PC-3 (cell line): Measurements from ENCODE around the gene PCDH9. TPM values are rescaled to one million over a fixed set of nuclear protein-coding genes. Genes with fewer than 3 reads are reported as not detected.

Source experiments
- ATAC-seq: fragments of 200-7000 bp; cut with Tn5 transposase; 2 replicates; pipeline ENCODE4 v1.9.1; 2020; ENCODE audit warnings: mild to moderate bottlenecking, moderate library complexity
- BruUV-seq: library from RNA; stranded (reverse); fragments of 400-500 nt; replicated peaks from 2 replicates; lab custom pipeline; 2021; lab: Mats Ljungman, UMichigan
- CTCF ChIA-PET: fragments of 300-600 bp; sonication (Branson Sonifier 250); formaldehyde crosslinking; loops from one replicate; lab custom pipeline; 2022; ENCODE audit warnings: antibody characterized with exemption; lab: Charles Lee
- POLR2A ChIA-PET: fragments of 300-600 bp; sonication (Branson Sonifier 250); formaldehyde crosslinking; loops from one replicate; lab custom pipeline; 2022; ENCODE audit warnings: antibody characterized with exemption; ENCODE audit not compliant: unreplicated experiment; lab: Charles Lee
- DNase-seq: peaks from one replicate; pipeline ENCODE4 v3.0.0-alpha.2; 2015
- H2AFZ ChIP-seq: fragments of 300-600 bp; sonication (generic); 2 replicates; pipeline ENCODE4 v1.6.0; 2016; ENCODE audit warnings: antibody characterized with exemption, low read length
- H3F3A ChIP-seq: fragments of 300-600 bp; sonication (generic); one replicate; pipeline ENCODE4 v1.6.0; 2017; ENCODE audit warnings: antibody characterized with exemption, low read length, control low read depth, mild to moderate bottlenecking; ENCODE audit not compliant: unreplicated experiment
- H3K27ac ChIP-seq: fragments of 300-600 bp; sonication (generic); 2 replicates; pipeline ENCODE4 v1.5.1; 2016; ENCODE audit warnings: mild to moderate bottlenecking, low read length
- H3K27me3 ChIP-seq: fragments of 300-600 bp; sonication (generic); 2 replicates; pipeline ENCODE4 v1.6.1; 2016; ENCODE audit warnings: low read length, mixed read lengths
- H3K36me3 ChIP-seq: fragments of 300-600 bp; sonication (generic); 2 replicates; pipeline ENCODE4 v1.6.1; 2016; ENCODE audit warnings: low read depth, mixed run types, low read length, mixed read lengths
- H3K4me1 ChIP-seq: fragments of 300-600 bp; sonication (generic); 2 replicates; pipeline ENCODE4 v1.5.1; 2016; ENCODE audit warnings: low read length; ENCODE audit not compliant: insufficient read depth
- H3K4me2 ChIP-seq: fragments of 300-600 bp; sonication (generic); 2 replicates; pipeline ENCODE4 v1.6.0; 2016; ENCODE audit warnings: low read length
- H3K4me3 ChIP-seq: fragments of 300-600 bp; sonication (generic); 2 replicates; pipeline ENCODE4 v1.5.1; 2016; ENCODE audit warnings: mild to moderate bottlenecking, low read length, mixed read lengths
- H3K79me2 ChIP-seq: fragments of 300-600 bp; sonication (generic); 2 replicates; pipeline ENCODE4 v1.6.1; 2017; ENCODE audit warnings: low read length, mixed read lengths
- H3K9ac ChIP-seq: fragments of 300-600 bp; sonication (generic); 2 replicates; pipeline ENCODE4 v1.6.0; 2016; ENCODE audit warnings: mild to moderate bottlenecking, low read length
- H3K9me2 ChIP-seq: fragments of 300-600 bp; sonication (generic); replicated peaks from 2 replicates; pipeline ENCODE4 v1.6.1; 2016; ENCODE audit warnings: mixed run types, low read length, mixed read lengths
- H3K9me3 ChIP-seq: fragments of 300-600 bp; sonication (generic); 2 replicates; pipeline ENCODE4 v1.6.1; 2016; ENCODE audit warnings: low read length, mixed read lengths
- H4K20me1 ChIP-seq: fragments of 300-600 bp; sonication (generic); 2 replicates; pipeline ENCODE4 v1.6.1; 2016; ENCODE audit warnings: low read length, mixed read lengths
- CTCF ChIP-seq: fragments of 300-600 bp; sonication (generic); conservative IDR thresholded peaks from 2 replicates; pipeline ENCODE4 v1.5.1; 2017; ENCODE audit warnings: antibody characterized with exemption, low read depth, mild to moderate bottlenecking, low read length
- EZH2 ChIP-seq: fragments of 300-600 bp; sonication (generic); IDR thresholded peaks from one replicate; pipeline ENCODE4 v1.6.1; 2017; ENCODE audit warnings: antibody characterized with exemption, mild to moderate bottlenecking, low read length; ENCODE audit not compliant: unreplicated experiment
- EZH2phosphoT487 ChIP-seq: fragments of 300-600 bp; sonication (generic); IDR thresholded peaks from 2 replicates; pipeline ENCODE4 v1.6.1; 2018; ENCODE audit warnings: mild to moderate bottlenecking, antibody characterized with exemption, low read length, borderline replicate concordance
- intact Hi-C: fragments of 100-400 bp; cut with micrococcal nuclease; formaldehyde crosslinking; loops from 2 replicates; pipeline ENCODE4 v1.9.0; 2023
- total RNA-seq: library from RNA; depleted of rRNA; stranded (reverse); fragments of >200 nt; gene quantifications from 2 replicates; pipeline ENCODE4 v1.2.3, GENCODE V29; 2014

Gene PCDH9
- total RNA-seq, 1 experiment from 2014 or later, result 0.98 TPM

GRCh38 chr13:66974174-66974573 lies 256.0 kb downstream of the PCDH9 start:
- no peaks in the 10 kb centered on the region for H3K9me3 ChIP-seq
- no peaks in the 10 kb centered on the region for H3K36me3 ChIP-seq
- no TSS peak for BruUV-seq
- TF ChIP-seq CTCF (no peak), EZH2 (no peak), EZH2phosphoT487 (no peak)
- H3F3A ChIP-seq, result no peaks in the 10 kb centered on the region
- H3K9me2 ChIP-seq, result no peaks in the 10 kb centered on the region
- H4K20me1 ChIP-seq, result no peaks in the 10 kb centered on the region
- H3K4me3 ChIP-seq, result no peak overlapping the region
- intact Hi-C loops, result no loop called here
- no peak overlapping the region for H3K27ac ChIP-seq
- no peak overlapping the region for H3K4me2 ChIP-seq
- ATAC-seq (no peak), DNase-seq (no peak)
- ChIA-PET CTCF (no interaction called here), POLR2A (no interaction called here)
- H3K79me2 ChIP-seq, result no peaks in the 10 kb centered on the region
- H3K27me3 ChIP-seq, result no peaks in the 10 kb centered on the region
- no peaks in the 10 kb centered on the region for H3K4me1 ChIP-seq
- H2AFZ ChIP-seq, result no peak overlapping the region
- no peak overlapping the region for H3K9ac ChIP-seq

GRCh38 chr13:66972659-66973058 lies 257.5 kb downstream of the PCDH9 start:
- Histone ChIP-seq H3K4me2 (no peak overlapping the region), H3K36me3 (no peaks in the 10 kb centered on the region), H3F3A (no peaks in the 10 kb centered on the region), H3K4me3 (no peak overlapping the region), H3K4me1 (no peaks in the 10 kb centered on the region), H3K9ac (no peak overlapping the region), H3K79me2 (no peaks in the 10 kb centered on the region), H3K27me3 (no peaks in the 10 kb centered on the region), H3K9me3 (no peaks in the 10 kb centered on the region), H2AFZ (no peak overlapping the region), H3K9me2 (no peaks in the 10 kb centered on the region), H3K27ac (no peak overlapping the region), H4K20me1 (no peaks in the 10 kb centered on the region)
- DNase-seq (no peak), ATAC-seq (no peak; the same call in 1 of the 2 replicates)
- BruUV-seq, result no TSS peak
- intact Hi-C loops, result no loop called here
- TF ChIP-seq EZH2, result no peak
- no peak for TF ChIP-seq CTCF
- no peak for TF ChIP-seq EZH2phosphoT487
- ChIA-PET CTCF (no interaction called here), POLR2A (no interaction called here)

GRCh38 chr13:66971004-66971403 lies 259.1 kb downstream of the PCDH9 start:
- Histone ChIP-seq H3K4me2 (no peak overlapping the region), H3K27me3 (no peaks in the 10 kb centered on the region), H3K4me3 (no peak overlapping the region), H3K9ac (no peak overlapping the region), H3K36me3 (no peaks in the 10 kb centered on the region), H3F3A (no peaks in the 10 kb centered on the region), H3K9me2 (no peaks in the 10 kb centered on the region), H2AFZ (no peak overlapping the region), H3K79me2 (no peaks in the 10 kb centered on the region), H4K20me1 (no peaks in the 10 kb centered on the region), H3K9me3 (no peaks in the 10 kb centered on the region), H3K4me1 (no peaks in the 10 kb centered on the region), H3K27ac (no peak overlapping the region)
- ChIA-PET POLR2A (no interaction called here), CTCF (no interaction called here)
- no TSS peak for BruUV-seq
- ATAC-seq (no peak), DNase-seq (no peak)
- TF ChIP-seq CTCF, result no peak
- no peak for TF ChIP-seq EZH2phosphoT487
- no peak for TF ChIP-seq EZH2
- intact Hi-C loops, result no loop called here
